ENCODE measurements around the gene MAP2K1. TPM values are rescaled to one million over a fixed set of nuclear protein-coding genes. Genes with fewer than 3 reads are reported as not detected.

MAP2K1 gene
- total and polyA plus RNA-seq, 2 of the 4 experiments (the other 2 are of a cell fraction) = 34.7 to 37.8 TPM

DNA sequence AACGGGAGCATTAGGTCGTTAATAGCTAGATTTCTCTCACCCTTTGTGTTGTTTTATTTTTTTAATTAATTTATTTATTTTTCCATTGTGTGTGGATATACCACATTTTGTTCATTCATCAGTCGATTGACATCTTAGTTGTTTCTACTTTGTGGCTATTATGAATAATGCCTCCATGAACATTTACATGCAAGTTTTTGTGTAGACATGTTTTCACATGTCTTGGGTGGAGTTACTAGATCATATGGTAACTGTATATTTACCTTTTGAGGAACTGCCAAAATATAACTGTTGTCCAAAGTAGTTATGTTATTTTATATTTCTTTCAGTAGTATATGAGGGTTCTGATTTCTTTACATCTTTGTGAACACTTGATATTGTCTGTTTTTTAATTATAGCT, 137.2 kb downstream of the MAP2K1 start:
- no peaks in the 10 kb centered on the region for H3K27me3 ChIP-seq (ENCODE audit: control insufficient read depth, insufficient read depth, low read length)
- H3K9me1 ChIP-seq (ENCODE audit: insufficient read depth, low read length) = no peaks in the 10 kb centered on the region
- peaks cover 0 to 3% of the 10 kb centered on the region in 2 experiments; a peak in 2 of 4 replicates for H3K79me1 ChIP-seq (ENCODE audit: low read depth in 1 of 2, low read length in 2 of 2)
- H3K4me1 ChIP-seq (ENCODE audit: control insufficient read depth, insufficient read depth, low read length) = no peaks in the 10 kb centered on the region
- ChIA-PET CTCF (interaction anchor here (0.6 kb wide), 1 partner anchor 29 kb away, joined by 4 read pairs; no protein-coding TSS in a partner anchor), POLR2A (ENCODE audit: unreplicated experiment) (no interaction called here)
- H3K4me2 ChIP-seq (ENCODE audit: low read depth, low read length) = no peak overlapping the region
- no peak overlapping the region for H3K4me3 ChIP-seq (ENCODE audit: insufficient read depth, low read depth, low read length)
- H3K36me3 ChIP-seq (ENCODE audit: control insufficient read depth, insufficient read depth, low read length) = peaks cover 5% of the 10 kb centered on the region
- H4K5ac ChIP-seq (ENCODE audit: low read depth, low read length) = no peak overlapping the region
- TF ChIP-seq RCOR1 (IDR thresholded peaks at IDR 0.05; ENCODE audit: insufficient replicate concordance, low read length) (no peak), SMC3 (IDR thresholded peaks at IDR 0.05; ENCODE audit: low read depth, low read length) (no peak), MAFK (IDR thresholded peaks at IDR 0.05; ENCODE audit: low read depth, low read length) (no peak)
- no peak overlapping the region for H2AK5ac ChIP-seq (ENCODE audit: low read depth, low read length)
- H4K20me1 ChIP-seq (ENCODE audit: insufficient read depth, low read length) = no peaks in the 10 kb centered on the region
- WGBS, 2 experiments (ENCODE audit: extremely low coverage in 2 of 2, insufficient read length in 1 of 2) = no CpG with 5 or more reads among the region's 3 CpGs
- H3K27ac ChIP-seq (ENCODE audit: insufficient read depth, low read length) = no peak overlapping the region
- no peak overlapping the region for H4K91ac ChIP-seq (ENCODE audit: insufficient read depth, low read depth, low read length)
- no peaks in the 10 kb centered on the region for H3K9me3 ChIP-seq (ENCODE audit: control insufficient read depth, insufficient read depth, low read length)
- no peak overlapping the region for H3K23ac ChIP-seq (ENCODE audit: low read depth, low read length)
- H3K18ac ChIP-seq (ENCODE audit: low read depth, low read length) = no peak overlapping the region
- DNase-seq (no peak), ATAC-seq (ENCODE audit: low read depth) (no peak)
- H3K56ac ChIP-seq (ENCODE audit: extremely low read depth, insufficient read depth, low read length) = no peak overlapping the region
- dilution Hi-C loops (cut with HindIII; ENCODE audit: low sequenced_read_pairs, unreplicated experiment) (no loop called here), in situ Hi-C loops (cut with MboI; ENCODE audit: low sequenced_read_pairs) (no loop called here), intact Hi-C loops (cut with micrococcal nuclease) (no loop called here)
- no TSS peak for BruUV-seq (replicated peaks)
- H2BK5ac ChIP-seq (ENCODE audit: low read depth, low read length, poor library complexity, severe bottlenecking) = no peak overlapping the region
- H2AFZ ChIP-seq (replicated peaks; ENCODE audit: low read length, poor library complexity) = no peak overlapping the region
- H2BK15ac ChIP-seq (ENCODE audit: low read depth, low read length) = no peak overlapping the region
- H3K14ac ChIP-seq (replicated peaks; ENCODE audit: low read depth, low read length) = no peak overlapping the region
- H2AK9ac ChIP-seq (replicated peaks; ENCODE audit: low read depth, low read length, poor library complexity) = no peak overlapping the region
- no peak overlapping the region for H4K8ac ChIP-seq (ENCODE audit: low read depth in 2 of 2, low read length in 2 of 2)
- H2BK20ac ChIP-seq (ENCODE audit: low read depth, low read length) = no peak overlapping the region
- no peak overlapping the region for H3K9ac ChIP-seq (ENCODE audit: low read depth, low read length)
- H2BK120ac ChIP-seq (ENCODE audit: low read depth, low read length) = no peak overlapping the region
- no peak overlapping the region for H3K4ac ChIP-seq (ENCODE audit: low read depth, low read length)

Measured in IMR-90 (cell line).